GM18870 (cell line): Measurements from ENCODE around the gene SEC16B.

Experiments
- ATAC-seq: cut with Tn5 transposase; IDR thresholded peaks from one replicate; pipeline ENCODE4 v1.9.1; 2021; ENCODE audit warnings: moderate library complexity; ENCODE audit not compliant: unreplicated experiment

The SEC16B gene

GRCh38 chr1:177944016-177944949 lies 25.6 kb downstream of the SEC16B start:
- no peak for ATAC-seq

DNA sequence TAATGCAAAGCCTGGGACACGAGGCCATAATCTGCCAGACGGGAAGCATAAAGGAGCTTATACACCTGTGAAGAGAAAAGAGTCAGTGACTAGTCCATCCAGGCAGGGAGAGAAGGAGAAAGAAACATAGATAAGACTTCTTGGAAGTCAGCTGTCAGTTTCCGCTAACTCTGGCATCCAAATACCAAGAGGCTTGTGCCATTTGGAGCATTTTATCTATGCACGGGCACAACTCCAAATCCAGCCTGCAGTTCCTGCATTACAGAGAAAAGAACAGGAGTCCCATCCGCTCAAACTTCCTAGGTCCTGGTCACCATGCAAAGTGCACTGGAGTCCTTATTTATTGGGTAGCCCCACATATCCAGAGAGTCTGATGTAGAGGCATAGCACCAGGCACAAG lies 27.9 kb downstream of the SEC16B start:
- ATAC-seq = no peak

DNA sequence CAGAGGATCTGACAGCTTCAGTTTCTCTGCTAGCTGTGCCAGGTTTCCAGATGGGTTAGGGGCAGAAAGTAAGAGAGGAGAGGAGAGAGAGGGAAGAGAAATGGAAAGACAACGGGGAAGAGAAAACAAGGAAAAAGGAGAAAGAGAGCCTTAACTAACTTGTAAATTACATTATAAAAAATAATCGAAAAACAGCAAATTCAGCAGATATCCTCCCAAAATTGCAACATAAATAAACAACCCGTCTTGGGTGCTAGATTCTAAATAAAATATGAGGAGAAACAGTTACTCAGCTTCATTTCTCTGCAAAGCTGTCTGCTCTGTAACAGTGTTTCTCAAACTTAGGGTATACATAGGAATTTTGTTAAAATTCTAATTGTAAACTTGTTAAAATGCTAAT lies 29.2 kb downstream of the SEC16B start:
- no peak for ATAC-seq

DNA sequence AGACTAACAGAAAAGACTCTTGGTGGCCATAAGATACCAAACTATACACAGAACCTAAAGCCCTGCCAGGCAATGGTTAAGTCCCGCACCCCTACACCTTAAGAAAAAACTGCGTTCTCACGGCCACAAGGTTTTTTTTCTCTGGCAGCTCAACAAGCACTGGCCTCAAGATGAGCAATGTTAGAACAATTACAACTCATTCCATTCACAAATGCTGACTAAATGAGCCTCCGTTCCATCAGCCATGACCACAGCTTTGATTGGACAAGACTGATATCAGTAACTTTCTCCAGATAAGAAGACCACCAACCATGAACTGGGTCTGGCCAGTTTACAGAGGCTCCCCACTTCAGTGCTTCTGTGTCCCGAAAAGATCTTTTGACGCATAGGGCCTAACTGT lies 31.9 kb downstream of the SEC16B start:
- no peak for ATAC-seq

GRCh38 chr1:177937174-177937770 lies 32.6 kb downstream of the SEC16B start:
- ATAC-seq = no peak

GRCh38 chr1:177935638-177936415 lies 34.0 kb downstream of the SEC16B start:
- ATAC-seq = no peak

DNA sequence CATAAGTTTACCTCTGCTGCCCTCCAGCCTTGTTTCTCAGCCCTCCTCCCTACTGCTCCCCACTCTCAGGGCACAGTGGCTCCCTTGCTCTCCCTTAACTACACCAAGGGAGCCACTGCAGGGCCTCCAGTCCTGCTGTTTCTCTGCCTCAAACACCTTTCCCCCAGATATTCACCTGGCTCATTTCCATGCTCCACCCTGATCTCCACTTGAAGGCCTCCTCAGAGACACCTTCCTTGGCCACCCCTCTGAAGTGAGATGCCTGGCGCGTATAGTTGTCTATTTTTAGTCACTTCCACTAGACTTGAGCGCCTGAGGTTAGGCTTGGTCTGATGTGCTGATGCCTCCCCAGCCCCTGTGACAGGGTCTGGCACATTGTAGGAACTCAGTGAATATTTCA lies 34.9 kb downstream of the SEC16B start:
- no peak for ATAC-seq

DNA sequence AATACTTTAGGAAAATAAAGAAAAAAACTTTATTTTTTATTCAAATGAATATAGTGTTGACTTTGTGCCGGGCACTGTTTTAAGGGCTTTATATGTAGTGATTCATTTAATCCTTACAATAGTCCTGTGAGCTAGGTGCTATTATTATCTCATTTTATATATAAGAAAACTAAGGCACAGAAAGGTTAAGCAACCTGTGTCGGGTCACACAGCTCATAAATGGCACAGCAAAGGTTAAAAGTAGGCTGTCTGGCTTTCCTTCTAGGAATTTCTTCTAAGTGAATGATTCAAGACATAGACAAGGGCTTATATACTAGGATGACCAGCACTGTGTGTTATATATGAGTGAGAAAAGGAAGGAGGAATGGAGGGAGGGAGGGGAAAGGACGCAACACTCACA lies 35.4 kb downstream of the SEC16B start:
- ATAC-seq = no peak

- no peak for ATAC-seq
Observed at GRCh38 chr1:177933881-177934280, 36.0 kb downstream of the SEC16B start.

DNA sequence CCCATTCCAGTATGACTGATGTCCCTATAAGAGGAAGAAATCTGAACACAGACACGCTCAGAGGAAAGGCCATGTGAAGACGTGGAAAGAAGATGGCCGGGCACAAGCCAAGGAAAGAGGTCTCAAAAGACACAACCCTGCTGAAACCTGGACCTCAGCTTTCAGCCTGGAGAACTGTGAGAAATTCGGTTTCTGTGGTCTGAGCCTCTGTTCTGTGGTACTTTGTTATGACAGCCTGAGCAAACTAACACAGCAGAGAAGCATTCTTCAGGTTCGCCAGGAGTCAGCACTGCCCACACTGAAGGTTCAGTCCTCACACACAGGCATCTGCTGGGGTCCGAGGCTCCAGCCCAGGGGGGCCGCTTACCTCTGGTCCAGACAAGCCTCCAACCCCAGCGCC lies 37.7 kb downstream of the SEC16B start:
- no peak for ATAC-seq

DNA sequence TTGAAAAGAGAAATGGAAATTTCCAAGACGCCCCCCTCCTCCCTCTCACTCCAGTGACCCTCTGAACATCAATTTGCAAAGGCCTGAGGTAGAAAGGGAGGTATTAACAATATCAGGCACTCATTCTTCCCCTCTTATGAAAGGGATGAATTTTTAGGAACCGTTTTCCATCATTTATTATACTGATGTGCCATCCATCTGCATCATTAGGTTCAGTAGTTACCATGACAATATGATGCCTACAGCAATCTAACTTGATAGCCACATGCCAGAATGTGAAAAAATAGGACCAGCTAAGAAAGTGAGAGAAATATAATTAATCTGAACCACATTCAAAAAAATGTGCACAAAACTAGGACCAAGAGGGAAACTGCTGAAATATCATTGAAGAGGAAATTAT lies 40.9 kb downstream of the SEC16B start:
- ATAC-seq = no peak

DNA sequence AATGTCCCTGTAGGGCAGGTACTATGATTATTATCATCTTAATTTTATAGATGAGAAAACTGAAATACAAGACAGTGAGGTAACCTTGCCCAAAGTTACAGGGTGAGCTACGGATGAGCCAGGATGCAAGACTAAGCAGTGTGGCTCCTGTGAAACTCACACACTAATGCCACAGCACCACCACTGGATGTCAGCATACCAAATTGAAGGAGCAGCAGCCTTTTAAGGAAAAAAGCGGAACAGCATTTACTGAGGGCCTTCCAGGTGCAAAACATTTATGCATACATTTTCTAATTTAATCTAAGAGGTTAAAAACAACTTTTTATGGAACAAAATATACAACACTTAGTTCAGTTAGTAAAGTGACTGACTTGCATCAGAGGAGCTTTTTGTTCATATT lies 41.7 kb downstream of the SEC16B start:
- ATAC-seq = no peak

DNA sequence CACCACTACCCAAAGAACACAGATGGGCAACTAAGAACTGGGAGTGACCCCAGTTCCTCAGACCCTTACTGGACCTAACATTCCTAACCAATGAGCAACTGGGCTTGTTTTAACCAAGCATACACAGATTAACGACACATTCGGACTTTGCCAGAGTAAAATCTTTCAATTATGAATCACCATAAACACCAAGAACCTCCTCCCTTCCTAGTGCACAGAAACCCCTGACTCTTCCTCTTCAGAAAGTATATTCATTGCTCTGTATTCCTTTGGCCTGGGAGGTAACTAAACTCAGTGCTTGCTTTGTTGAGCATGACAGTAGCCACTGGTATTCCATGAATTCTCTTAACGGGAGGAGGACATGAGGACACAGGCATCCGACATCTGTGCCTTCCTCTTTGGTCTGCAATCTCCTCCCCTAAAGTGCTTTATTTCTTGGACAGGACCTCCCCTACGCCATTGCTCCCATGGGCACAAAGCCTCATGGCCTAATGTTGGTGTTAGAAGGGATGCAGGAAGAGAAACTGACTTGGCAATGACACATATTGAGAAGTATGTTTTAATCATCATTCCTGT lies 42.7 kb downstream of the SEC16B start:
- ATAC-seq = no peak

DNA sequence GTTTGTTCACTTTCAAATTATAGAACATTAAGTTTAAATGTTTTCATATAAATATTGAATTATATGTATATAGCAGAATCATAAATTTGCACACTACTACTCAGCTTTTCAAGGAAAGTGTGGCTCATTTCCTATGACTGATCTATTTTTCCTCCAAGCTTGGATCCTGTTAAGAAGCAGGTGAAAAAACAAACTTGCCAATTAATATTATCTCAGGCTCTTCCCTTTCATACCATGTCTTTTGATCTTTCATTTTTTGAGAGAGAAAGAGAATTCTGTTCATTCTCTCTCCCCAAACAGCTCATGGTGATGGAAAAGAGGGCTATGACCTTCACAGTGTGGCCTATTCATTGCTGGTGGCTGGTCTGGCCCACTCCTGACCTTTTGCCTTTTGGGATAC lies 43.7 kb downstream of the SEC16B start:
- no peak for ATAC-seq

- no peak for ATAC-seq
Observed at GRCh38 chr1:177925006-177925405, 44.9 kb downstream of the SEC16B start.

DNA sequence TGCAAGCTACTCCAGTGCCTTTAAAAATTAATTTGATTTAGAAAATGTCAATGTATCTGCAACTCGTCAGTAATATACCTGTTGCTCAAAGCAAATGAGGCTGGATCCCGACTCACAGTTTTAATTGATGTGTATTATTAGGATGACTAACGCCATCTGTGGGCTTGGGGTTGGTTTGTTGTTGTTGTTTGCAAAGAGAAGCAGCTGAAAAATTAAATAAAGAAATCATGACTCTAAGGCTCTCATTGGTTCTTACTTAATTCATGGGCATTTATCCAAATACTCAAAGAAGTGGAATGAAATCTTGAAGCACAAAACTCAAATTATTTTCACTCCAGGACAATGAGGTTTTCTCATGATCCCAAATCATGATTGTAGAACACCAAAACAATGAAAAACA lies 46.4 kb downstream of the SEC16B start:
- ATAC-seq = no peak

DNA sequence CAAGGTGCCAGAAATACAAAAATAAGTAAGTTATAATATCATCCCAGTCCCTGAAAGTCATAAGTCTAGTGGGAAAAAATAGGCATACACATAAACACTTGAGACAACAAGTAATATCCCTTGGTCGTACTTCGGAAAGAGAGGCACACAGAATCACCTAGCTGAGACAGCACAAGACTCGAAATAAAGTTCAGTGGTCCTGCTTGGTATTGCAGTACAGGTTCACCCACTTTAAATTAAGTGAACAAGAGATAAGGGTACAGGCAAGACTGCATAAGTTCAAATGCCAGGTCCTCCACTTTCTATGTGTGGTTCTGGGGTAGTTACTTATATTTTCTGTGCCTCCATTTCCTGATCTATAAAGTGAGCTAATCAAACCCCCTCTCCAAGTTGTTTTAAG lies 47.6 kb downstream of the SEC16B start:
- ATAC-seq = no peak

DNA sequence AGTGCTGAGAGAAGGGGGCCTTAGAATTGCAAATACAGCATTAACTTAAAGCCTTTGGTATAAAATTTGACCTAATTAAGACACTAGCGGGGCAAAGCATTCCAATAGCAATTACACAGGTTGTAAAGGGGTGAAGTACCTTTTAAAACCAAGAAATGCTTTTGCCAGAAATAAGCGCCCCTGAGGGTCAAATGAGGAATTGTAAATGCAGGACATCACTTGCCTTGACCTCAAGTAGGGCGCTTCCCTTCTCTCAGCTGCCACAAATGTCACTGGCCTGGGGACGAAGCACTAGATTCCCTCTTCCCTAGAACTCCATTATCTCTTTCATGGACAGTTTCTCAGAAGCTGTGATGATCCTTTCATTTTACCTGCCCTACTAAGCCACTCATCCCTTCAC lies 48.3 kb downstream of the SEC16B start:
- ATAC-seq = no peak

DNA sequence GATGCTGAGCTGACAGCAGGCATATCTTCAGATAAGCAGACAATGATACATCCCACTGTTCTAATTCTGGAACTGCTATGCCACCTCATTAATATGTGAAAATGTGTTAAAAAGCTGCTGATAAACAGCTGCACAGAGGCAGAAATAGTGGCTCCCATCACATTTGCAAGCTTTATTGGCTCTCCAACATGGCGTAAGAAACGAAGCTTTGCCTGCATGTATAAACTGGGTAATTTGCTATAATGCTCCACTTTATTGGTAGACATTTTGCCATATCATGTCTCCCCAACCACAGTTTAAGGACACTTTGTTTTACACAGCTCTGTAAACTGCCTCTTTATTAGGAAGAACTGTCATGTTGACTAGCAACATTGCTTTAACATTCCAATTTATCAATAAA lies 49.8 kb downstream of the SEC16B start:
- no peak for ATAC-seq

GRCh38 chr1:177915641-177916040 lies 54.2 kb downstream of the SEC16B start:
- ATAC-seq = no peak

- ATAC-seq = no peak
Observed at GRCh38 chr1:177914603-177915002, 55.3 kb downstream of the SEC16B start.
